ENCODE results near the gene BACH2.
"Not testable (repeated sequence)": the region's sequence is repeated elsewhere in the genome, so short reads cannot be mapped to it uniquely, and the experiment has no call there.

BACH2 gene

DNA sequence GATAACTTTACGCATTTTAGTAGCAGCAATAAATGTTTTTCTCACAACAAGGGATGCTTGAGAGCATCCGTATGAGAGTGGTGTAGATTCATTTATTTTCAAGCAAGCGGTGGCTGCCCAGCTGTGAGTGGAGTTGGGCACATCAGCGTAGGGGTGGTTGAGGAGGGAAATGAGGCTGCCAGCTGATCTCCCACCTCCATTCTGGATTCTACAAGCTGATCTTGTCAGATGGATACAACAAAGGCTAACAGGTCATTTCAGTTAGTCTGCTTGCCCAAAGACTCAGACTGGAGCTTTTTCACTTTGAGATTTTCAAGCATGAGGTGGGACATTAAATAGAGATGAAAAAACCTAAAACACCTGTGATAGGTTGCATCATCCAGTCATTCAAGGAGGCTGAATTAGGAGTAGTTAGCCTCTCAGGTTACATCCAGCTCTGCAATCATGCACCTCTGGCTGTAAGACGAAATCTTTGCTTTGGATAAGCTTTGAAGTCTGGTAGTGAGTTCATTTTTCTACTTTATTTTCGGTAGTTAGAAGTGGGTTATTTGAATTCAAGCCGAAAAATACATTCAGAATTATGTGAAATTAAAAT lies 1.9 kb upstream of the BACH2 start:
- no peak for DNase-seq

- no peak for DNase-seq
Measured at GRCh38 chr6:90297867-90298381, 1.3 kb upstream of the BACH2 start.

GRCh38 chr6:90297115-90297866 lies 648 bp upstream of the BACH2 start:
- peak; percentile 40 for DNase-seq

GRCh38 chr6:90295854-90296340 lies 746 bp downstream of the BACH2 start:
- peak; percentile 68 for DNase-seq

GRCh38 chr6:90294989-90295853 lies 1.4 kb downstream of the BACH2 start:
- DNase-seq: peak; percentile 75

GRCh38 chr6:90294614-90294988 lies 2.0 kb downstream of the BACH2 start:
- no peak for DNase-seq

DNA sequence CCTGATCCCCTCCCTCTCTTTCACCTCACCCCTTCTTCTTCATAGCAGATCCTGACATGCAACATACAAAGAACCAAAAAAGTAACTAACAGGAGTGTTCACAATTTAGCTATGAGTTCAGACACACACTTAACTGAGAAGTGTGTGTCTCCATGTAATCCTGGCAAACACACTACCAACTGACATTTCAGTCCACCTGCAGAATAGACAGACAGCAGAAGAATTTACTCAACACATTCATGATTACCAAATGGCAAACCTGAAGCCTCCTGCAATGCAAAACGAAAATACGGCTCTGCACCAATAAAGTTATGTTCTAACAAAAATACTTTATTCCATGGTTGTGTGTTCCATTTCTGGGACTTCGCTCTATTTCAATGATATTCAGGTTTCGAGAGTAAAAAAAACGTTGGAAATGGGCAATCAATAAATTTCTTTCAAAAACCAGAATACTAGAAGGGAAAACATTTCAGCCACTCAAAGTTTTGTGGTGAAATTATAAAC lies 2.6 kb downstream of the BACH2 start:
- no peak for DNase-seq

GRCh38 chr6:90293319-90293953 lies 3.2 kb downstream of the BACH2 start:
- no peak for DNase-seq

- no peak for DNase-seq
Measured at GRCh38 chr6:90291565-90291964, 5.1 kb downstream of the BACH2 start.

DNA sequence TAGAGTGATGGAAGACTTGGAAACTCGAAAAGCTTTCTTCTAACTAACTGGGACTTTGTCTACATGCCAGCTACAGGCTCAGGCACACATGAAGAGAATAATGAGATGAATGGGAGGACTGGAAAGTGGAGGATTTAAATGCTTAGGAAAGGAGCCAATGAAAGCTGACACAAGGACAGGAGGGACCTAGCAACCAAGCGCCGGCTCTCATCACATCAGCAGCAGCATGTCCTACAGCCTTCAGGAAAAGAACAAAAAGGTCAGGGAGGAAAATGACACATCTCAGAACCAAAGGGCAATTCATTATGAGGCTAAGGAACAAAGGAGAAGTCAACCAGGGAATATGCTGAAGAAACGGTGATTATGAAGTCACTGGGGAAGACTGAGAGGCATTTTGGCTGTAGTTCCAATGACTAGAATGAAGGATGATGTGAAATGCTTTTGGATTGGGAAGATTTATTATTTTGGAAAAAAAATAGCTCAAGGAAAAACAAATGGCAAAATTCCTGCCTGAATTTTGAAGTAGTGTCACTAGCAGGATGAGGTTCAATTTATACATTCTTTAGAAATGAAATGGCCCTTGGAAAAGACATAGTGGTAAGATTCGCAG lies 5.7 kb downstream of the BACH2 start:
- no peak for DNase-seq

- no peak for DNase-seq
Measured at GRCh38 chr6:90289902-90290301, 6.7 kb downstream of the BACH2 start.

DNA sequence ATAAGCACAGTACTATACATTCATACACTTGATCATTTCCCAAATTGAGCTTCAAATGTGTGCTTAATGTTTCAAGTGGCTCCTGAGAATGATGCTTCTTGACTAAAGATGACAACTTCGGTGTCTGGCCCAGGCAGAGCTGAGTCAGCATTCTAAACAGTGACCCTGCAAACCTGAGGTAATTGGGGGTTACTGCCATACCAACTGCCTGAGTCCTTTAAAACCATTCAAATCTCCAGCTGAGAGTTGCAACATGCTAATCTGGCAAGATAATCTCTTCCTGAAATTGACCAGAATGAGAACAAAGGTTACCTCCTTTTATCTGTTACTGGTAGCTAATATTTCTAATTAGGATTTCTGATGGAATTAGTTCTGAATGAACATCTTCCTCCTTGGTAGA lies 8.2 kb downstream of the BACH2 start:
- no peak for DNase-seq

- DNase-seq: peak; percentile 62
Measured at GRCh38 chr6:90286884-90287488, 9.7 kb downstream of the BACH2 start.

DNA sequence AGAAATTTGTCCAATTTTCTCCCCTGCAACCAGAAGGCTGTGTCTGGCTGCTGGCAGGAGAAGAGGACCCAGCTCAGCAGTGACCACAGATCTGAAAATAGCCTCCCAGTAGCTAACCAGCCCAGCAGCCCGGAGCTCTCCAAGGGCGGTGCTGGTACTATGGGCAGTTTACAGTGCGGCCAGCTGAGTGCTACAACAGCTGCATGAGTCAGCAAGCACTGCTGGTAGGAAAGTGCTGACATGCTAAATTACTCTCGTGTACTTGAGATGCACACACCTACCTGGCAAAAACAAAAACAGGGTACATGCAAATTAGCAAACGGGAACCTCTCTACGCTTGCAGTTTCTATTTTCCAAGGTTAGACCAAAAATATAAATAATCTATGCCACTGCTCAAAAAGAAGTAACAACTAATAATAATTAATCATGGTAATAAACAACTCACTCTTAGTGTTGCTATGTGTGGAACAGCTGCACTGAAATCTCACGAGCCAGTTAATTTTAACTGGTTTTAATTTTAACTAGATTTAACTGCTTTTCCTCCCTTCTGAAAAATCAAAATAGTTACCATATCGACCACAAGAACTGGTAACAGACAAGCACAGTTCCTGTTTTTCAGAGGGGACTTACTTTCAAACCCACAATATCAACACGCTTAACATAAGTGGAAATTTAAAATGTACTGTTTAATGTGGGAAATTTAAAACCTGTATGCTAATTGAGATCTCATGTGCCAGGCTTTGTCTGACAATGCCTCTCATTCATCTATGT lies 10.8 kb downstream of the BACH2 start:
- peak; percentile 59 for DNase-seq

DNA sequence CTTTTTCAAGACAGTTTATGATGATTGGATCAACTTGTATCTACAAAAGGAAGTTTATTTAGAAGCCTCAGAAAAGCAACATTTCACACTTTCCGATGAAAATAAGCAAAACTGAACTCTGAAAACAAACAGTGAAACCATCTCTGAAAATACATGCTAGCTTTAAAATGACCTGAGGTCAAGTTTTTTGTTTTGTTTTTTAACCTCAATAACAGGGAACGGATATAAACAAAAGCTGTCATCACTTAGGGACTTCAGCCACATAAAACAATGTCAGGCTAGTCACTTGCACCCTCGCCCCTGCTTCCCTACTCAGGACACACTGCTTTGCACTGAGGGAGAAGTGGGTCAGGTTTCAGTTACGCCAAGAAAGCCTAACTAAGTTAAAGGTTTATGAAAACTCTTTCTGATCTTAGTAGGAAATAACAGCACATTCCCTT lies 11.6 kb downstream of the BACH2 start:
- DNase-seq: no peak

DNA sequence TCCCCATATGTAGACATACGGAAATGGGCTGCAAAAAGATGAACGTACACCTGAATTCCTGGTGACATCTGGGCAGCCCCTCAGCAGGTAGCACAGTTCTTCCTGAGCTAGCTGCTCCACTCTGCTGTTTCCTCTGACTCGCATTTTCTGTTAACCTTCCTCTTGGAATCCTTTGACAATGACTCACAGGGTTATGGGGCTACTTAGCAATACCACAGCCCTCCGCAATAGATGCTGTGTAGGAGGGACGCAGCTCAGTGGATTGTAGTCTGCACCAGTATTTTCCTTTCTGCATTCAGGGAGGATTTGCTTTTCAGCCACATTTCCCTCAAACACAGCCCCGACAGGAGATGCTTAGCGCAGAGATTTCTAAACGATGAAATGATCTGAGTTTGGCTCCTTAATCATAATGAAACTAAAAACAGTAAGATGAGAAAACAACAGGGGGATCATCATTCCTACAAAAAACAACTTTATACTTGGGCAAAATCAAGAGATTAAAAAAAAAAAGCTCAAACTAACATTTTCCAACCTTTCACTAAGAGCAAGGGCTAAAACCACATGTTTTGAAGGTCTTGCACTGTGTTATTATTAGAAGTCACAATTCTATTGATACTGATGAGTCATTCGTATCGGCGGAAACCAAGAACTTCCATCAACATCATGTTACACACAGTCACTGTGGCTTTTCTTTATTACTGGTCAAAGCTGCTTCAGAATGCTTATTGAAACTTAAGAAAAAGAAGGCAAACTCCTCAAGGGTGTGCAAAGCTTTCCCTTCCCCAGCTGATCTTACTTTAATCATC lies 12.2 kb downstream of the BACH2 start:
- no peak for DNase-seq

DNA sequence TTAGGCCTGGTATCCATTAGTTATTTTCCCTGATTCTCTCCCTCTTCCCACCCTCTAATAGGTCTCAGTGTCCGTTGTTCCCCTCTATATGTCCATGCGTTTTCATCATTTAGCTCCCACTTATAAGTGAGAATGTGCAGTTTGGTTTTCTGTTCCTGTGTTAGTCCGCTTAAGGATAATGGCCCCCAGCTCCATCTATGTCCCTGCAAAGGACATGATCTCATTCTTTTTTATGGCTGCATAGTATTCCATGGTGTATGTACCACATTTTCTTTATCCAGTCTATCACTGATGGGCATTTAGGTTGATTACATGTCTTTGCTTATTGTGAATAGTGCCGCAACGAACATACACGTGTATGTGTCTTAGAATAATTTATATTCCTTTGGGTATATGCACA lies 14.4 kb downstream of the BACH2 start:
- DNase-seq: not testable (repeated sequence)

GRCh38 chr6:90278129-90278528 lies 18.5 kb downstream of the BACH2 start:
- no peak for DNase-seq

GRCh38 chr6:90277302-90278011 lies 19.2 kb downstream of the BACH2 start:
- no peak for DNase-seq
